HG02763 (cell line): ENCODE data around the gene VWA5B2.
"Not testable (repeated sequence)": the region's sequence is repeated elsewhere in the genome, so short reads cannot be mapped to it uniquely, and the experiment has no call there.

Experiments used
- ATAC-seq: cut with Tn5 transposase; IDR thresholded peaks from one replicate; pipeline ENCODE4 v1.9.1; 2021; ENCODE audit warnings: mild to moderate bottlenecking, moderate library complexity; ENCODE audit not compliant: unreplicated experiment

VWA5B2 gene

GRCh38 chr3:184241141-184241446 is 11.7 kb downstream of the VWA5B2 start:
- ATAC-seq: no peak

- no peak for ATAC-seq
Measured at GRCh38 chr3:184241447-184242296, 12.3 kb downstream of the VWA5B2 start.

GRCh38 chr3:184242297-184242685 is 12.9 kb downstream of the VWA5B2 start:
- ATAC-seq: no peak

- peak; percentile 55 for ATAC-seq
Measured at GRCh38 chr3:184248454-184249411, 19.3 kb downstream of the VWA5B2 start, which contains the start of gene ALG3. ALG3 (minus strand) TSS chr3:184248962; CDS start chr3:184248940, 22 bp downstream.

- ATAC-seq: peak; percentile 89
Measured at GRCh38 chr3:184249412-184250166, 20.2 kb downstream of the VWA5B2 start, which contains the start of gene EEF1AKMT4. EEF1AKMT4 (plus strand) TSS chr3:184249672; CDS start chr3:184249695, 23 bp downstream.

GRCh38 chr3:184250167-184250828 is 20.9 kb downstream of the VWA5B2 start:
- peak; percentile 43 for ATAC-seq

GRCh38 chr3:184255291-184256039 is 26.1 kb downstream of the VWA5B2 start:
- ATAC-seq: no peak

- ATAC-seq: no peak
Measured at GRCh38 chr3:184257083-184257915, 27.9 kb downstream of the VWA5B2 start.

GRCh38 chr3:184258926-184259325 is 29.5 kb downstream of the VWA5B2 start:
- no peak for ATAC-seq

GRCh38 chr3:184259396-184259877 is 30.1 kb downstream of the VWA5B2 start:
- ATAC-seq: no peak

- ATAC-seq: no peak
Measured at GRCh38 chr3:184259878-184260723, 30.7 kb downstream of the VWA5B2 start.

GRCh38 chr3:184260724-184261269 is 31.4 kb downstream of the VWA5B2 start:
- no peak for ATAC-seq

- ATAC-seq: no peak
Measured at GRCh38 chr3:184261270-184261853, 32.0 kb downstream of the VWA5B2 start, which contains the start of gene CAMK2N2. CAMK2N2 (minus strand) TSS chr3:184261553; CDS start chr3:184261285, 268 bp downstream.

- ATAC-seq: no peak
Measured at GRCh38 chr3:184261854-184262763, 32.7 kb downstream of the VWA5B2 start.

GRCh38 chr3:184262764-184263179 is 33.4 kb downstream of the VWA5B2 start:
- no peak for ATAC-seq

GRCh38 chr3:184267249-184267648 is 37.9 kb downstream of the VWA5B2 start:
- not testable (repeated sequence) for ATAC-seq
